BJ (cell line): Measurements from ENCODE around the gene SERPINA1. TPM values are rescaled to one million over a fixed set of nuclear protein-coding genes. Genes with fewer than 3 reads are reported as not detected.

ENCODE experiments used
- CTCF ChIA-PET: fragments of 350-600 bp; formaldehyde crosslinking; extraction: SDS; loops from one replicate; lab custom pipeline; 2021; ENCODE audit warnings: antibody characterized with exemption, inconsistent platforms; lab: Yijun Ruan, JAX
- POLR2A ChIA-PET: fragments of 300-600 bp; sonication (Branson Sonifier 250); formaldehyde crosslinking; extraction: SDS; loops from one replicate; lab custom pipeline; 2021; ENCODE audit warnings: antibody characterized with exemption; lab: Charles Lee
- DNase-seq: peaks from one replicate; pipeline ENCODE4 v3.0.0-alpha.2; 2011; ENCODE audit warnings: low read depth
- H3K27me3 ChIP-seq: 2 replicates; pipeline ENCODE4 v1.6.0; 2011; ENCODE audit warnings: low read length; ENCODE audit not compliant: control insufficient read depth, insufficient read depth
- H3K36me3 ChIP-seq: 2 replicates; pipeline ENCODE4 v1.5.1; 2011; ENCODE audit warnings: low read length; ENCODE audit not compliant: control insufficient read depth, insufficient read depth
- H3K4me3 ChIP-seq: 2 replicates; pipeline ENCODE4 v1.5.1; 2011; ENCODE audit warnings: low read depth, mild to moderate bottlenecking, control low read depth, low read length
- polyA plus RNA-seq: library from polyadenylated mRNA; depleted of rRNA; stranded (reverse); fragments of >200 nt; gene quantifications from 2 replicates; pipeline ENCODE4 v1.2.3, GENCODE V29; 2011
- TF ChIP-seq, protein P1 (sequence below): IDR thresholded peaks from 2 replicates; pipeline ENCODE4 v1.5.1; 2011; ENCODE audit warnings: low read depth, mild to moderate bottlenecking, control low read depth, inconsistent platforms, low read length, moderate library complexity; ENCODE audit not compliant: insufficient read depth

The SERPINA1 gene
- polyA plus RNA-seq, 1 experiment: 0.40 TPM

DNA sequence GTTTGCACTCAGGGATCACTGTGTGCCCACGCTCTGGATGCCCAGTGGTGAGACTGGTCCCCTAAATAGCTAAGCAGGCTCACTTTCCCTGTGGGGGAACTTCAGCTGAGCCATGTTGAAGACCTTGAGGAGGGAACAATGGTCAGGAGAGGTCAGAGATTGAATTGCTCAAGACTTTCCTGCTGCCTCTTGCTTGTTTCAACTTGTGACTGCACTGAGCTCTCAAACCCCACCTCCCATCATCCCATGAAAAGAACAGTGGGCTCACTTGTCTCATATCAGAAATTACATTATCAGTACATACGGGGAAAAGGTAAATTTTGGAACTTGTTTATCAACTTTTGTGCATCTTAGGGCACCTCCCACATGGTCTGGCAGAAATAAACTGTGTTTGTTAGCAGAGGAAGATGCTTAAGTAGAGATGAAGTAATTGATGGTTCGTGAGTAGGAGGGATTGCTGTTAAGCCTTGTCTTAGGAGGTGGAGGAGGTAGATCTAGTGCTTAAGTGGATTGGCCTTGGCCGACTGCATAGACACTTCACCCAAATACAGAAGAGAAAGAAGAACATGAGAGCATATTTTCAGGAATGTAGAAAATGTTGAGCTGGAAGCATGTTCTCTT lies 15.0 kb upstream of the SERPINA1 start:
- ChIA-PET POLR2A (no interaction called here), CTCF (no interaction called here)
- DNase-seq: no peak
- no peak overlapping the region for H3K4me3 ChIP-seq
- peaks cover 2% of the 10 kb centered on the region; the same call in 1 of the 2 replicates for H3K27me3 ChIP-seq
- no peaks in the 10 kb centered on the region for H3K36me3 ChIP-seq
- TF ChIP-seq, protein P1, sequence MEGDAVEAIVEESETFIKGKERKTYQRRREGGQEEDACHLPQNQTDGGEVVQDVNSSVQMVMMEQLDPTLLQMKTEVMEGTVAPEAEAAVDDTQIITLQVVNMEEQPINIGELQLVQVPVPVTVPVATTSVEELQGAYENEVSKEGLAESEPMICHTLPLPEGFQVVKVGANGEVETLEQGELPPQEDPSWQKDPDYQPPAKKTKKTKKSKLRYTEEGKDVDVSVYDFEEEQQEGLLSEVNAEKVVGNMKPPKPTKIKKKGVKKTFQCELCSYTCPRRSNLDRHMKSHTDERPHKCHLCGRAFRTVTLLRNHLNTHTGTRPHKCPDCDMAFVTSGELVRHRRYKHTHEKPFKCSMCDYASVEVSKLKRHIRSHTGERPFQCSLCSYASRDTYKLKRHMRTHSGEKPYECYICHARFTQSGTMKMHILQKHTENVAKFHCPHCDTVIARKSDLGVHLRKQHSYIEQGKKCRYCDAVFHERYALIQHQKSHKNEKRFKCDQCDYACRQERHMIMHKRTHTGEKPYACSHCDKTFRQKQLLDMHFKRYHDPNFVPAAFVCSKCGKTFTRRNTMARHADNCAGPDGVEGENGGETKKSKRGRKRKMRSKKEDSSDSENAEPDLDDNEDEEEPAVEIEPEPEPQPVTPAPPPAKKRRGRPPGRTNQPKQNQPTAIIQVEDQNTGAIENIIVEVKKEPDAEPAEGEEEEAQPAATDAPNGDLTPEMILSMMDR: no peak

DNA sequence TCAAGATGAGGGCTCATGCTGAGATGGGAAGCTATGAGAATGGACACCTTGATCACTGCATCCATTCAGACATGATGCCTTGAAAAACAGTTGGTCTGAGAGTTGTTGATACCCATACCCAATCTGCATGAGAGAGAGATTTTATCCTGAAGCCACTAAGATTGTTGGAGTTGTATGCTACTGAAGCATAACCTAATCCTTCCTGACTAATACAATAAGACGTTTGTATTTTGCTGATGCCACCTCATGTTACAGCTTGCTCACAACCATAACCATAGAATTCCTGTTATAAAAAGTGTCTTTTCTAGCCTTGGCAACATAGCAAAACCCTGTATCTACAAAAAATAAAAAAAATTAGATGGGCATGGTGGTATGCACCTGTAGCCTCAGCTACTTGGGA lies 12.7 kb upstream of the SERPINA1 start:
- TF ChIP-seq, protein P1: no peak
- no peak for DNase-seq
- ChIA-PET POLR2A (no interaction called here), CTCF (no interaction called here)
- Histone ChIP-seq H3K36me3 (no peaks in the 10 kb centered on the region), H3K4me3 (no peak overlapping the region), H3K27me3 (peaks cover 2% of the 10 kb centered on the region; the same call in 1 of the 2 replicates)

DNA sequence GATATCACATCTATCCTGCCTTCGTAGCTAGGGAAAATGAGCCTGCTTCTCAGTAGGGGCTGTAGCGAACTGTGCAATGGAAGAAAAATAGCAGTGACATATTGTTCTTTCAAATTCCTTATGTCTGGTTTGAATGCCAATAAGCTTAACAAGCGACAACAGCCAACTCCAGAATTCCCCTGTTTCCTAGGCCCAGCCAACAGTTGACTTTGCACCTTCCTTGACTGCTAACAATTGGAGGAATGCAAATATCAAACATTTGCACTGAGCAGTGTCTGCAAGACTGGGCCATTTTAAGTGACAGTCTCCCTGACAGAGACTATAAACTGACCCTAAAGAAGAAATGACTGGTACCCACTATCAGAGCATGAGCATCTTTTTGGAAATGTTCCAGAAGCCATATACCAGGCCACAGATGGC lies 12.0 kb upstream of the SERPINA1 start:
- no peaks in the 10 kb centered on the region for H3K36me3 ChIP-seq
- CTCF ChIA-PET: interaction anchor here (0.6 kb wide), 1 partner anchor 10 kb away, joined by 3 read pairs; no protein-coding TSS in a partner anchor
- no peak for DNase-seq
- no peak overlapping the region for H3K4me3 ChIP-seq
- peaks cover 2% of the 10 kb centered on the region; the same call in 1 of the 2 replicates for H3K27me3 ChIP-seq
- POLR2A ChIA-PET: no interaction called here
- TF ChIP-seq, protein P1: no peak

DNA sequence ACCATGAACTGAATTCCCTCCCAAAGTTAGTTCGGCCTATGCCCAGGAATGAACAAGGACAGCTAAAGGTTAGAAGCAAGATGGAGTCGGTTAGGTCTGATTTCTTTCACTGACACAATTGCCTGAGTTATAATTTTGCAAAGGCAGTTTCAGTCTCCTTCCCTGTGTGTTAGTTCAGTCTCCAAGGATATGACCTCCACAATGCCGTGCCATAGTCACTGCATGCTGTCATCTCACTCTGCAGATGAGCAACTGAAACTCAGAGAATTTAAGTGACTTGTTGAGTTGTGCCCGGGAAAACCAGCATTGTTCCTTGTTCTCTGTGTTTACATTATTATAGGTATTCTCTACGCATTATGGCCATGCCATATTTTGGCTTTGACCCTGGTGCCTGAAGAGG lies 10.1 kb upstream of the SERPINA1 start:
- ChIA-PET POLR2A (no interaction called here), CTCF (no interaction called here)
- TF ChIP-seq, protein P1: no peak
- Histone ChIP-seq H3K4me3 (no peak overlapping the region), H3K36me3 (no peaks in the 10 kb centered on the region), H3K27me3 (peaks cover 2% of the 10 kb centered on the region; the same call in 1 of the 2 replicates)
- DNase-seq: no peak

DNA sequence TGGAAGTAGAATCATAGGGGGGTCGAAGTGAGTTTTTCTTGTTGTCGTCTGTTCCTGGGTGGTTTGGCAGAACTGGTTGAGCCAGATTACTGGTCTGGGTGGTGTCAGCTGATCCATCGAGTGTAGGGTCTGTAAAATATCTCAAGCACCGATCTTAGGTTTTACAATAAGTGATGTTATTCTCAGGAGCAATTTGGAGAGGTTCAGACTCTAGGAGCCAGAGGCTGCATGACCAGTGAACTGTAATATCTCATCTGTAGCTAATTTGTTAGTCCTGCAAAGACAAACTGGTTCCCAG lies 9.7 kb upstream of the SERPINA1 start:
- TF ChIP-seq, protein P1: no peak
- ChIA-PET CTCF (no interaction called here), POLR2A (no interaction called here)
- no peak for DNase-seq
- Histone ChIP-seq H3K27me3 (no peaks in the 10 kb centered on the region; the same call in 1 of the 2 replicates), H3K4me3 (no peak overlapping the region), H3K36me3 (no peaks in the 10 kb centered on the region)
